Pancreas (tissue), 10 donors: Measurements from ENCODE around the gene LARP1B. TPM values are rescaled to one million over a fixed set of nuclear protein-coding genes. Genes with fewer than 3 reads are reported as not detected.

Experiments used
- ATAC-seq, 4 donors: fragments of 200-7000 bp; cut with Tn5 transposase; one replicate each; pipeline versions ENCODE4 v1.8.0 to v1.9.1; 2020; ENCODE audit warnings: mild to moderate bottlenecking in 4 of 4, moderate library complexity in 4 of 4
- DNase-seq, 6 donors: peaks; one replicate each; pipeline ENCODE4 v3.0.0-alpha.2; 2020
- FAIRE-seq: peaks from 2 replicates; lab custom pipeline; 2012; peaks lifted over from hg19 to GRCh38; lab: Jason Lieb, UNC
- H3K27ac ChIP-seq, 4 donors: fragments of 200-600 bp; sonication (generic); 1 replicate in 3 of 4; 2 replicates in 1 of 4; pipeline versions ENCODE4 v1.5.0 to v1.8.0; 2020
- H3K27me3 ChIP-seq, 4 donors: fragments of 200-600 bp; one replicate each; pipeline ENCODE4 v1.8.0; 2021
- H3K36me3 ChIP-seq, 3 donors: fragments of 200-600 bp; sonication (generic) in 1 of 3; one replicate each; pipeline versions ENCODE4 v1.5.0 to v1.8.0; 2020 to 2021
- H3K4me1 ChIP-seq, 3 donors: fragments of 200-600 bp; one replicate each; pipeline ENCODE4 v1.8.0; 2021
- H3K4me3 ChIP-seq, 4 donors: fragments of 200-600 bp; sonication (generic) in 2 of 4; one replicate each; pipeline versions ENCODE4 v1.5.0 to v1.8.0; 2020 to 2021
- H3K9me3 ChIP-seq, 4 donors: fragments of 200-600 bp; one replicate each; pipeline ENCODE4 v1.8.0; 2021
- CTCF ChIP-seq, 4 donors: fragments of 200-600 bp; sonication (generic) in 3 of 4; IDR thresholded peaks; one replicate each; pipeline versions ENCODE4 v1.5.0 to v1.8.0; 2021; ENCODE audit warnings: antibody characterized with exemption in 4 of 4
- WGBS, 2 donors: extraction: QIAGEN DNeasy Blood & Tissue Kit; methylation state at CpG; one replicate each; pipeline ENCODE4 v1.1.7; 2013; 5-methylcytosine and 5-hydroxymethylcytosine counted together
- intact Hi-C, 3 donors: fragments of 100-400 bp; cut with DNase I; formaldehyde crosslinking; loops; one replicate each; pipeline versions ENCODE4 v1.11.1 to v1.14.2; 2022
- polyA plus RNA-seq, 2 donors: library from polyadenylated mRNA; stranded (reverse); fragments of 200-250 nt; gene quantifications; one replicate each; pipeline ENCODE4 v1.2.3, GENCODE V29; 2013
- total RNA-seq, 6 donors: library from RNA; stranded (reverse); fragmentation: NEBNext Ultra II Directional in 4 of 6; extraction: Animal tissue kit (Norgen Biotek cat#: 25700) in 4 of 6; gene quantifications; one replicate each; pipeline versions ENCODE4 v1.2.1 to v1.2.4, GENCODE V29; 2021 to 2023
- donor health status: healthy with polysubstance abuse.
- donor health status: DM: no; HTN: no; CAD: no; lungs with moderate emphysema.
- donor health status: DM: no; HTN: no; CAD: no.
- donor health status: control.
- donor health status: control.
- donor health status: Bipolar disorder and iron deficiency.
- donor health status: DM: yes; HTN: yes; CAD: no.
- donor health status: DM: no; HTN: no; CAD: no.
- donor health status: DM: no; HTN: no; CAD: no.
- donor health status: DM: yes; HTN: yes; CAD: no.

The LARP1B gene
- total and polyA plus RNA-seq, 8 donors: 19.2 to 34.2 (median 25.3) TPM

DNA sequence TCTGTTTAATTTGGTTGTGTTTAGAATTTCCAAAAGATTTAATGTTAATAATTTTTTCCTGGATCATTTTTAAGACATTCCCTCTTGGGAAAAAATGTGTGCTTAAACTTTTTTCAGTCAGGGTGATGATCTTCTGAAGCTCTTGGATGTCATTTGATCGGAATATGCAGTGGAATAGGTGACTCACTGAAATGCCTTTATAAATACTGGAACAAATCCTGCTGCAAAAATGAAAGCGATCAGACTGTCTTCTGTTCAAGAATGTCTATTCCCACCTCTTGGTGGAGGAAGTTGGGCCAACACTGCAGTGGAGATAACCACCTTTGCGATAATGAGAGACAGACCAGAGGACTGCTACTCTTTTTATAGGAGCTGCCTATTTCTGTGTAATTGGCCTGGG is 46.7 kb downstream of the LARP1B start:
- no peak for ATAC-seq

GRCh38 chr4:128123036-128123435 is 61.9 kb downstream of the LARP1B start:
- Histone ChIP-seq H3K27me3 (no peaks in the 10 kb centered on the region), H3K4me3 (no peak overlapping the region), H3K36me3 (peaks cover 0 to 9% (median 0%) of the 10 kb centered on the region in 3 donors), H3K9me3 (no peaks in the 10 kb centered on the region), H3K4me1 (peaks cover 0 to 5% (median 0%) of the 10 kb centered on the region in 3 donors), H3K27ac (no peak overlapping the region)
- 92 to 96% methylated on average over 3 of the region's 3 CpGs for WGBS, 2 donors
- intact Hi-C loops: no loop called here
- FAIRE-seq: no peak
- no peak for TF ChIP-seq CTCF (IDR thresholded peaks at IDR 0.05)
- no peak for ATAC-seq
- DNase-seq: no peak

More for the DNA sequence above, 46.7 kb downstream of the LARP1B start:
- WGBS, 2 donors: 88 to 90% methylated on average over 3 of the region's 3 CpGs
- FAIRE-seq (no peak), DNase-seq (no peak)
- intact Hi-C loops: no loop called here
- Histone ChIP-seq H3K9me3 (no peaks in the 10 kb centered on the region), H3K4me1 (no peaks in the 10 kb centered on the region), H3K27ac (no peak overlapping the region), H3K27me3 (no peaks in the 10 kb centered on the region), H3K36me3 (peaks cover 3 to 13% (median 4%) of the 10 kb centered on the region in 3 donors), H3K4me3 (no peak overlapping the region)
- TF ChIP-seq CTCF (IDR thresholded peaks at IDR 0.05): no peak

DNA sequence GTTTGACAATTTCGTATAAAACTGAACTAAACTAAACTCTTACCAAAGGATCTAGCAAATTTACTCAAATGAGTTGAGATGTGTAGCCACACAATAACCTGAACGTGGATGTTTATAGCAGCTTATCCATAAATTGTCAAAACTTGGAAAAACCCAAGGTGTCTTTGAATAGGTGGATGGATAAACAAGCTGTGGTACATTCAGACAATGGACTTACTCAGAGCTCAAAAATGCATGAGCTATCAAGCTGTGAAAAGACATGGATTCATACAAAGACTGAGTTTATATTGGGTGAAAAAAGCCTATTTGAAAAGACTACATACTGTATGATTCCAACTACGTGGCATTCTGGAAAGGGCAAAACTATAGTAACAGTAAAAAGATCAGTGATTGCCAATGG is 69.5 kb downstream of the LARP1B start:
- no peaks in the 10 kb centered on the region for H3K36me3 ChIP-seq
- no peaks in the 10 kb centered on the region for H3K4me1 ChIP-seq
- no peak for TF ChIP-seq CTCF (IDR thresholded peaks at IDR 0.05)
- intact Hi-C loops: no loop called here
- H3K4me3 ChIP-seq: no peak overlapping the region
- no peak overlapping the region for H3K27ac ChIP-seq
- WGBS, 2 donors: 97% methylated on average over 3 of the region's 3 CpGs
- no peak for FAIRE-seq
- H3K9me3 ChIP-seq: no peaks in the 10 kb centered on the region
- DNase-seq: no peak
- ATAC-seq: no peak
- no peaks in the 10 kb centered on the region for H3K27me3 ChIP-seq

GRCh38 chr4:128134925-128135324 is 73.8 kb downstream of the LARP1B start:
- Histone ChIP-seq H3K4me1 (no peaks in the 10 kb centered on the region), H3K27me3 (no peaks in the 10 kb centered on the region), H3K36me3 (no peaks in the 10 kb centered on the region), H3K27ac (no peak overlapping the region), H3K4me3 (no peak overlapping the region), H3K9me3 (no peaks in the 10 kb centered on the region)
- TF ChIP-seq CTCF (IDR thresholded peaks at IDR 0.05): no peak
- FAIRE-seq: no peak
- WGBS, 2 donors: 93 to 95% methylated on average over 6 of the region's 6 CpGs
- DNase-seq: no peak
- no peak for ATAC-seq
- intact Hi-C loops: no loop called here

- intact Hi-C loops: no loop called here
- WGBS, 2 donors: 92 to 94% methylated on average over 3 of the region's 3 CpGs
- Histone ChIP-seq H3K36me3 (no peaks in the 10 kb centered on the region), H3K27me3 (no peaks in the 10 kb centered on the region), H3K27ac (no peak overlapping the region), H3K4me1 (no peaks in the 10 kb centered on the region), H3K4me3 (no peak overlapping the region), H3K9me3 (no peaks in the 10 kb centered on the region)
- no peak for TF ChIP-seq CTCF (IDR thresholded peaks at IDR 0.05)
- ATAC-seq (no peak), FAIRE-seq (no peak), DNase-seq (no peak)
Observed at GRCh38 chr4:128135391-128135790, 74.3 kb downstream of the LARP1B start.
